HepG2 (cell line): ENCODE data around the gene SAMMSON. TPM values are rescaled to one million over a fixed set of nuclear protein-coding genes. Genes with fewer than 3 reads are reported as not detected.

Source experiments
- ATAC-seq: fragments of 200-7000 bp; cut with Tn5 transposase; 3 replicates; pipeline ENCODE4 v1.9.1; 2020; ENCODE audit warnings: mild to moderate bottlenecking, moderate library complexity
- BruUV-seq: library from RNA; stranded (reverse); fragments of 400-500 nt; replicated peaks from 2 replicates; lab custom pipeline; 2021; lab: Mats Ljungman, UMichigan
- CTCF ChIA-PET: fragments of 300-600 bp; formaldehyde crosslinking; extraction: SDS; loops from one replicate; lab custom pipeline; 2021; ENCODE audit warnings: low total read pairs, inconsistent platforms, low intra/inter-chr PET ratio; lab: Yijun Ruan, JAX
- POLR2A ChIA-PET: fragments of 350-600 bp; sonication (Branson Sonifier 250); formaldehyde crosslinking; loops from one replicate; lab custom pipeline; 2020; ENCODE audit warnings: antibody characterized with exemption, inconsistent platforms; lab: Yijun Ruan, JAX
- DNase-seq: peaks from one replicate; pipeline ENCODE4 v3.0.0-alpha.2; 2015; ENCODE audit warnings: low spot score
- FAIRE-seq: peaks from 3 replicates; lab custom pipeline; 2011; peaks lifted over from hg19 to GRCh38; lab: Jason Lieb, UNC
- H2AFZ ChIP-seq: one replicate; pipeline ENCODE4 v1.6.1; 2011; ENCODE audit warnings: low read length, inconsistent platforms
- H3K27ac ChIP-seq: fragments of 300-600 bp; 3 replicates; pipeline ENCODE4 v1.8.0; 2011; ENCODE audit warnings: mixed run types, mild to moderate bottlenecking, mixed read lengths, low read length, inconsistent platforms; ENCODE audit not compliant: insufficient read depth; ENCODE audit errors: extremely low read length
- H3K27me3 ChIP-seq, 2 experiments: fragments of 200-600 bp in 1 of 2; 2 replicates in 1 of 2; 3 replicates in 1 of 2; pipeline versions ENCODE4 v1.6.0 to v1.8.0; 2011; ENCODE audit warnings: low read length in 2 of 2, mild to moderate bottlenecking in 2 of 2, moderate library complexity in 2 of 2, inconsistent platforms in 1 of 2; ENCODE audit not compliant: insufficient read depth in 2 of 2, control insufficient read depth in 1 of 2
- H3K36me3 ChIP-seq, 2 experiments: fragments of 200-600 bp in 1 of 2; replicated peaks in 1 of 2; 2 replicates in 1 of 2; 3 replicates in 1 of 2; pipeline versions ENCODE4 v1.5.1 to v1.8.0; 2011; ENCODE audit warnings: low read length in 2 of 2, inconsistent platforms in 1 of 2; ENCODE audit not compliant: insufficient read depth in 2 of 2, control insufficient read depth in 1 of 2
- H3K4me1 ChIP-seq: 2 replicates; pipeline ENCODE4 v1.5.1; 2012; ENCODE audit warnings: low read length, inconsistent platforms; ENCODE audit not compliant: insufficient read depth
- H3K4me2 ChIP-seq: 2 replicates; pipeline ENCODE4 v1.6.0; 2011; ENCODE audit warnings: low read depth, low read length, inconsistent platforms
- H3K4me3 ChIP-seq, 3 experiments: fragments of 200-600 bp in 1 of 3; sonication (generic), shearing (Covaris generic) in 1 of 3; replicated peaks in 1 of 3; 2 replicates each; pipeline ENCODE4 v1.5.1; 2011 to 2016; ENCODE audit warnings: low read length in 3 of 3, inconsistent platforms in 2 of 3, low read depth in 2 of 3, mild to moderate bottlenecking in 2 of 3, control low read depth in 1 of 3, mixed read lengths in 1 of 3; ENCODE audit not compliant: insufficient read depth in 1 of 3
- H3K79me2 ChIP-seq: one replicate; pipeline ENCODE4 v1.6.1; 2011; ENCODE audit warnings: low read length, inconsistent platforms; ENCODE audit not compliant: insufficient read depth
- H3K9ac ChIP-seq: 2 replicates; pipeline ENCODE4 v1.6.0; 2011; ENCODE audit warnings: mild to moderate bottlenecking, low read depth, low read length, inconsistent platforms; ENCODE audit not compliant: insufficient read depth
- H3K9me3 ChIP-seq: 2 replicates; pipeline ENCODE4 v1.5.1; 2012; ENCODE audit warnings: mild to moderate bottlenecking, low read length
- H4K20me1 ChIP-seq: 2 replicates; pipeline ENCODE4 v1.6.0; 2011; ENCODE audit warnings: inconsistent platforms, mild to moderate bottlenecking, low read length, moderate library complexity; ENCODE audit not compliant: insufficient read depth
- HOXA7 ChIP-seq: sonication (generic); formaldehyde crosslinking; IDR thresholded peaks from 2 replicates; pipeline ENCODE4 v1.8.1; 2022; ENCODE audit warnings: mild to moderate bottlenecking, missing genetic modification reagents, moderate library complexity
- POLR2AphosphoS2 ChIP-seq: IDR thresholded peaks from 2 replicates; pipeline ENCODE4 v1.6.1; 2011; ENCODE audit warnings: low read depth, low read length, improper control_type of control experiment
- SNAI1 ChIP-seq: sonication (generic); formaldehyde crosslinking; IDR thresholded peaks from 2 replicates; pipeline ENCODE4 v1.5.0; 2020; ENCODE audit warnings: mild to moderate bottlenecking, missing genetic modification reagents, borderline replicate concordance
- ZMAT3 ChIP-seq: sonication (generic); formaldehyde crosslinking; conservative IDR thresholded peaks from 2 replicates; pipeline ENCODE4 v1.7.0; 2021; ENCODE audit warnings: missing genetic modification reagents
- WGBS: methylation state at CpG from one replicate; pipeline ENCODE4 v1.1.6; 2017; ENCODE audit warnings: low lambda C conversion rate; 5-methylcytosine and 5-hydroxymethylcytosine counted together
- in situ Hi-C: cut with HindIII; loops from 2 replicates; pipeline ENCODE4 v1.10.0; 2017; ENCODE audit warnings: low pct_unique_long_range_greater_than_20kb; ENCODE audit not compliant: extremely low pct_ligation_motif_present
- intact Hi-C: fragments of 100-400 bp; cut with micrococcal nuclease; formaldehyde crosslinking; loops from one replicate; pipeline ENCODE4 v1.10.0; 2022; ENCODE audit not compliant: unreplicated experiment
- polyA plus RNA-seq, 8 experiments: library from polyadenylated mRNA; depleted of rRNA in 3 of 8; stranded (reverse) in 7 of 8; unstranded in 1 of 8; fragments of >200 nt; fragmentation: Illumina TruSeq in 4 of 8; extraction: Trizol in 4 of 8; gene quantifications; 2 replicates each; pipeline versions ENCODE4 v1.2.1 to v1.2.3, GENCODE V29; 2011 to 2016; ENCODE audit warnings: low read depth in 4 of 8, missing spikeins in 1 of 8, mixed read lengths in 1 of 8; ENCODE audit not compliant: insufficient read depth in 1 of 8
- total RNA-seq, 5 experiments: library from RNA; depleted of rRNA; stranded (reverse); fragments of >200 nt; fragmentation: Illumina TruSeq; extraction: Trizol; gene quantifications; 2 replicates each; pipeline ENCODE4 v1.2.3, GENCODE V29; 2016; ENCODE audit warnings: low read depth in 1 of 5
- TF ChIP-seq, protein P1 (sequence below): sonication (generic); formaldehyde crosslinking; IDR thresholded peaks from 2 replicates; pipeline ENCODE4 v1.4.0; 2020; ENCODE audit warnings: mild to moderate bottlenecking, missing genetic modification reagents
- TF ChIP-seq, protein P2 (sequence below), 2 experiments: fragments of 450-650 bp in 1 of 2; sonication (generic) in 1 of 2; formaldehyde crosslinking; IDR thresholded peaks; 2 replicates each; pipeline versions ENCODE4 v1.5.0 to v1.8.0; 2020 to 2022; ENCODE audit warnings: mild to moderate bottlenecking in 1 of 2, missing genetic modification reagents in 1 of 2
- TF ChIP-seq, protein P3 (sequence below): sonication (generic); formaldehyde crosslinking; IDR thresholded peaks from 2 replicates; pipeline ENCODE4 v1.4.0; 2020; ENCODE audit warnings: low read depth, missing genetic modification reagents
- TF ChIP-seq, protein P4 (sequence below): sonication (generic); formaldehyde crosslinking; IDR thresholded peaks from 2 replicates; pipeline ENCODE4 v1.5.1; 2020; ENCODE audit warnings: mild to moderate bottlenecking, missing genetic modification reagents, moderate library complexity

Gene SAMMSON
- total and polyA plus RNA-seq, 2 of the 13 experiments (the other 11 are each of a cell fraction or from before 2014, with no cell fraction given): not detected

DNA sequence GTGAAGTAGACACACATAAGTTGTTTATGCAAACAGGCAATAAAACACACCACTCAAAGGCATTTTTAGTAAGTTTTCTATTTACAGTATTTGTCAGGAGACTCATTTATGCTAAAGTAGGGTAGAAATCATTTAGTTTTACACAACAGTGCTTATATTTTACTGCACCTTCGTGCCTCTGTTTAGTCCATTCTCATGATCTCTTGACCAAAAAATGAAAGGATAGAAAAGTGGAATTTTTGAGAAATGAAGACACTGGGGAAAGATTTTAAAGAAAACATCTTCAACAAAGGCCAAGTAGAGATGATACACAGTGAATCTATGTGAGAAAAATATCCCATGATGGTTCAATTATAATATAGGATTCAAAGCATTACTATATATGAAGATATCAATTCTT is 114.9 kb downstream of the SAMMSON start:
- no peak for ATAC-seq
- no peaks in the 10 kb centered on the region for H4K20me1 ChIP-seq
- H2AFZ ChIP-seq: no peak overlapping the region
- TF ChIP-seq, protein P1, sequence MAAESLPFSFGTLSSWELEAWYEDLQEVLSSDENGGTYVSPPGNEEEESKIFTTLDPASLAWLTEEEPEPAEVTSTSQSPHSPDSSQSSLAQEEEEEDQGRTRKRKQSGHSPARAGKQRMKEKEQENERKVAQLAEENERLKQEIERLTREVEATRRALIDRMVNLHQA: no peak
- TF ChIP-seq HOXA7 (CRISPR knock-in tag) (no peak), SNAI1 (CRISPR knock-in tag) (no peak)
- H3K27me3 ChIP-seq: no peaks in the 10 kb centered on the region
- no peak overlapping the region for H3K9ac ChIP-seq
- WGBS: 0% methylated on average over 1 of the region's 1 CpG
- H3K36me3 ChIP-seq: no peaks in the 10 kb centered on the region
- H3K27ac ChIP-seq: no peak overlapping the region
- no peak for FAIRE-seq
- H3K9me3 ChIP-seq: no peaks in the 10 kb centered on the region
- H3K79me2 ChIP-seq: no peaks in the 10 kb centered on the region
- no peak for DNase-seq
- in situ Hi-C loops (no loop called here), intact Hi-C loops (no loop called here)
- H3K4me2 ChIP-seq: no peak overlapping the region
- no peak overlapping the region for H3K4me3 ChIP-seq
- CTCF ChIA-PET: no interaction called here
- no peaks in the 10 kb centered on the region for H3K4me1 ChIP-seq
- POLR2A ChIA-PET: no interaction called here
- BruUV-seq: no TSS peak

DNA sequence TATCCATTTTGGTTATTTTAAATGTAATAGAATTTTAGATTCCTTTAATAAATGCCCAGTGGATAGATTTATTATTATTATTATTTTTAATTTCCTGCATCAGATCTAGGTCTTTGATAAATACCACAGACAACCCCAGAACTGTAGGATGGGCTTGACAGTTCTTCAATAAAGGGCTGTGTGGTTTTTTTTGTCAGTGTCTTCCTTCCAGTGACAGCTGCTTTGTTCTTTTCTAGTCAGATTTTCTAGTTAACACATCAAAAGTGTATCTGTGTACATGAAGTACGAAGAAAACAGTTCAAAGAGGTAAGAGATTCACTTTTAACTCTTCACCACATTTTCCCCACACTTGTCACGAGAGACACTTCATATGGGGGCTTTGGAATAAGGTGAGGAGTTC is 120.3 kb downstream of the SAMMSON start:
- no peak overlapping the region for H2AFZ ChIP-seq
- 26% methylated on average over 2 of the region's 2 CpGs for WGBS
- peak overlapping the region; percentile 16; the same call in 1 of the 2 replicates for H3K4me2 ChIP-seq
- H3K4me1 ChIP-seq: no peaks in the 10 kb centered on the region
- no peaks in the 10 kb centered on the region; a peak in 1 of 5 replicates for H3K27me3 ChIP-seq
- no peaks in the 10 kb centered on the region for H3K79me2 ChIP-seq
- BruUV-seq: no TSS peak
- no peaks in the 10 kb centered on the region for H4K20me1 ChIP-seq
- no peak overlapping the region for H3K9ac ChIP-seq
- H3K27ac ChIP-seq: no peak overlapping the region
- POLR2A ChIA-PET: no interaction called here
- in situ Hi-C loops: loop anchor here (10.0 kb wide), 1 partner anchor 235 kb away; no protein-coding TSS in a partner anchor
- intact Hi-C loops: loop anchor here (1.0 to 5.0 kb wide), 2 partner anchors 58 to 239 kb away; no protein-coding TSS in a partner anchor
- H3K4me3 ChIP-seq: no peak overlapping the region
- CTCF ChIA-PET: interaction anchor here (1.8 kb wide), 1 partner anchor 238 kb away, joined by 15 read pairs; no protein-coding TSS in a partner anchor
- no peaks in the 10 kb centered on the region for H3K36me3 ChIP-seq
- no peak for FAIRE-seq
- DNase-seq: no peak
- no peaks in the 10 kb centered on the region for H3K9me3 ChIP-seq
- no peak for ATAC-seq
- TF ChIP-seq, protein P2, sequence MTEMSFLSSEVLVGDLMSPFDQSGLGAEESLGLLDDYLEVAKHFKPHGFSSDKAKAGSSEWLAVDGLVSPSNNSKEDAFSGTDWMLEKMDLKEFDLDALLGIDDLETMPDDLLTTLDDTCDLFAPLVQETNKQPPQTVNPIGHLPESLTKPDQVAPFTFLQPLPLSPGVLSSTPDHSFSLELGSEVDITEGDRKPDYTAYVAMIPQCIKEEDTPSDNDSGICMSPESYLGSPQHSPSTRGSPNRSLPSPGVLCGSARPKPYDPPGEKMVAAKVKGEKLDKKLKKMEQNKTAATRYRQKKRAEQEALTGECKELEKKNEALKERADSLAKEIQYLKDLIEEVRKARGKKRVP (CRISPR knock-in tag; IDR thresholded peaks at IDR 0.05): no peak
- TF ChIP-seq POLR2AphosphoS2: no peak
- TF ChIP-seq, protein P3, sequence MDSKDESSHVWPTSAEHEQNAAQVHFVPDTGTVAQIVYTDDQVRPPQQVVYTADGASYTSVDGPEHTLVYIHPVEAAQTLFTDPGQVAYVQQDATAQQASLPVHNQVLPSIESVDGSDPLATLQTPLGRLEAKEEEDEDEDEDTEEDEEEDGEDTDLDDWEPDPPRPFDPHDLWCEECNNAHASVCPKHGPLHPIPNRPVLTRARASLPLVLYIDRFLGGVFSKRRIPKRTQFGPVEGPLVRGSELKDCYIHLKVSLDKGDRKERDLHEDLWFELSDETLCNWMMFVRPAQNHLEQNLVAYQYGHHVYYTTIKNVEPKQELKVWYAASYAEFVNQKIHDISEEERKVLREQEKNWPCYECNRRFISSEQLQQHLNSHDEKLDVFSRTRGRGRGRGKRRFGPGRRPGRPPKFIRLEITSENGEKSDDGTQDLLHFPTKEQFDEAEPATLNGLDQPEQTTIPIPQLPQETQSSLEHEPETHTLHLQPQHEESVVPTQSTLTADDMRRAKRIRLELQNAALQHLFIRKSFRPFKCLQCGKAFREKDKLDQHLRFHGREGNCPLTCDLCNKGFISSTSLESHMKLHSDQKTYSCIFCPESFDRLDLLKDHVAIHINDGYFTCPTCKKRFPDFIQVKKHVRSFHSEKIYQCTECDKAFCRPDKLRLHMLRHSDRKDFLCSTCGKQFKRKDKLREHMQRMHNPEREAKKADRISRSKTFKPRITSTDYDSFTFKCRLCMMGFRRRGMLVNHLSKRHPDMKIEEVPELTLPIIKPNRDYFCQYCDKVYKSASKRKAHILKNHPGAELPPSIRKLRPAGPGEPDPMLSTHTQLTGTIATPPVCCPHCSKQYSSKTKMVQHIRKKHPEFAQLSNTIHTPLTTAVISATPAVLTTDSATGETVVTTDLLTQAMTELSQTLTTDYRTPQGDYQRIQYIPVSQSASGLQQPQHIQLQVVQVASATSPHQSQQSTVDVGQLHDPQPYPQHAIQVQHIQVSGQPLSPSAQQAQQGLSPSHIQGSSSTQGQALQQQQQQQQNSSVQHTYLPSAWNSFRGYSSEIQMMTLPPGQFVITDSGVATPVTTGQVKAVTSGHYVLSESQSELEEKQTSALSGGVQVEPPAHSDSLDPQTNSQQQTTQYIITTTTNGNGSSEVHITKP (CRISPR knock-in tag): no peak
- TF ChIP-seq, protein P4, sequence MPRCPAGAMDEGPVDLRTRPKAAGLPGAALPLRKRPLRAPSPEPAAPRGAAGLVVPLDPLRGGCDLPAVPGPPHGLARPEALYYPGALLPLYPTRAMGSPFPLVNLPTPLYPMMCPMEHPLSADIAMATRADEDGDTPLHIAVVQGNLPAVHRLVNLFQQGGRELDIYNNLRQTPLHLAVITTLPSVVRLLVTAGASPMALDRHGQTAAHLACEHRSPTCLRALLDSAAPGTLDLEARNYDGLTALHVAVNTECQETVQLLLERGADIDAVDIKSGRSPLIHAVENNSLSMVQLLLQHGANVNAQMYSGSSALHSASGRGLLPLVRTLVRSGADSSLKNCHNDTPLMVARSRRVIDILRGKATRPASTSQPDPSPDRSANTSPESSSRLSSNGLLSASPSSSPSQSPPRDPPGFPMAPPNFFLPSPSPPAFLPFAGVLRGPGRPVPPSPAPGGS (CRISPR knock-in tag): no peak
- TF ChIP-seq ZMAT3 (CRISPR knock-in tag): no peak
